SH-SY5Y (cell line): ENCODE data around the gene ZNF716.

Experiments
- GATA2 ChIP-seq: IDR thresholded peaks from 2 replicates; pipeline ENCODE4 v1.6.1; 2011; ENCODE audit warnings: mild to moderate bottlenecking, low read depth, low read length
- GATA3 ChIP-seq: IDR thresholded peaks from 2 replicates; pipeline ENCODE4 v1.6.1; 2011; ENCODE audit warnings: low read depth, mild to moderate bottlenecking, low read length, moderate library complexity

- TF ChIP-seq GATA2 (no peak), GATA3 (no peak)
These were observed 45.5 kb upstream of the ZNF716 start for GRCh38 chr7:57404343-57404966.
